Keratinocyte (primary cell): Measurements from ENCODE around the gene RIN3. TPM values are rescaled to one million over a fixed set of nuclear protein-coding genes. Genes with fewer than 3 reads are reported as not detected.

Experiments
- DNase-seq: peaks from one replicate; pipeline ENCODE4 v3.0.0-alpha.2; 2011; ENCODE audit warnings: low read depth, missing footprints, low spot score
- FAIRE-seq: peaks from 2 replicates; lab custom pipeline; 2011; peaks lifted over from hg19 to GRCh38; lab: Jason Lieb, UNC
- H2AFZ ChIP-seq: 2 replicates; pipeline ENCODE4 v1.6.0; 2012; ENCODE audit warnings: low read length, control low read depth, inconsistent platforms; ENCODE audit not compliant: control insufficient read depth
- H3K27ac ChIP-seq: 2 replicates; pipeline ENCODE4 v1.5.1; 2011; ENCODE audit warnings: low read length; ENCODE audit not compliant: control insufficient read depth, insufficient read depth
- H3K27me3 ChIP-seq: 3 replicates; pipeline ENCODE4 v1.6.0; 2011; ENCODE audit warnings: low read length; ENCODE audit not compliant: control insufficient read depth, insufficient read depth; ENCODE audit errors: extremely low read depth
- H3K36me3 ChIP-seq, 2 experiments: 2 replicates in 1 of 2; 3 replicates in 1 of 2; pipeline ENCODE4 v1.5.1; 2011; ENCODE audit warnings: low read length in 2 of 2, mild to moderate bottlenecking in 1 of 2; ENCODE audit not compliant: control insufficient read depth in 2 of 2, insufficient read depth in 2 of 2; ENCODE audit errors: extremely low read depth in 1 of 2
- H3K4me1 ChIP-seq: 3 replicates; pipeline ENCODE4 v1.5.1; 2011; ENCODE audit warnings: low read length; ENCODE audit not compliant: control insufficient read depth, insufficient read depth; ENCODE audit errors: extremely low read depth
- H3K4me2 ChIP-seq: 3 replicates; pipeline ENCODE4 v1.6.0; 2011; ENCODE audit warnings: low read depth, low read length; ENCODE audit not compliant: control insufficient read depth, insufficient read depth; ENCODE audit errors: extremely low read depth
- H3K4me3 ChIP-seq, 3 experiments: fragments of 200-600 bp in 1 of 3; sonication (generic) in 1 of 3; 2 replicates in 2 of 3; 3 replicates in 1 of 3; pipeline ENCODE4 v1.5.1; 2011 to 2016; ENCODE audit warnings: low read length in 3 of 3, mild to moderate bottlenecking in 3 of 3, control low read depth in 2 of 3, inconsistent platforms in 1 of 3, low read depth in 1 of 3, mixed read lengths in 1 of 3, mixed run types in 1 of 3, moderate library complexity in 1 of 3; ENCODE audit not compliant: control insufficient read depth in 2 of 3, insufficient read depth in 2 of 3; ENCODE audit errors: extremely low read depth in 1 of 3
- H3K79me2 ChIP-seq: 2 replicates; pipeline ENCODE4 v1.6.0; 2012; ENCODE audit warnings: low read length; ENCODE audit not compliant: control insufficient read depth, insufficient read depth
- H3K9ac ChIP-seq: 3 replicates; pipeline ENCODE4 v1.6.0; 2011; ENCODE audit warnings: low read length; ENCODE audit not compliant: control insufficient read depth, insufficient read depth; ENCODE audit errors: extremely low read depth
- H3K9me1 ChIP-seq: 3 replicates; pipeline ENCODE4 v1.6.0; 2011; ENCODE audit warnings: low read length; ENCODE audit not compliant: control insufficient read depth, insufficient read depth; ENCODE audit errors: extremely low read depth
- H3K9me3 ChIP-seq: 2 replicates; pipeline ENCODE4 v1.5.1; 2012; ENCODE audit warnings: low read depth, low read length; ENCODE audit not compliant: control insufficient read depth
- H4K20me1 ChIP-seq: 3 replicates; pipeline ENCODE4 v1.6.0; 2011; ENCODE audit warnings: low read length; ENCODE audit not compliant: control insufficient read depth, insufficient read depth; ENCODE audit errors: extremely low read depth
- EZH2 ChIP-seq: IDR thresholded peaks from one replicate; pipeline ENCODE4 v1.6.1; 2012; ENCODE audit warnings: inconsistent platforms, mild to moderate bottlenecking, low read length, moderate library complexity
- dilution Hi-C: fragments of 300-500 bp; cut with MboI; formaldehyde crosslinking; loops from one replicate; pipeline ENCODE4 v1.7.0; 2020; ENCODE audit warnings: low sequenced_read_pairs; ENCODE audit not compliant: extremely low pct_ligation_motif_present
- polyA plus RNA-seq, 5 experiments: library from polyadenylated mRNA; depleted of rRNA in 3 of 5; stranded (reverse) in 3 of 5; stranded (forward) in 1 of 5; unstranded in 1 of 5; fragments of >200 nt; gene quantifications; 1 replicate in 1 of 5; 2 replicates in 3 of 5; 3 replicates in 1 of 5; pipeline versions ENCODE4 v1.2.1 to v1.2.3, GENCODE V29; 2011 to 2012; ENCODE audit warnings: missing spikeins in 2 of 5, low read depth in 1 of 5, low replicate concordance in 1 of 5
- TF ChIP-seq, protein P1 (sequence below), 3 experiments: IDR thresholded peaks in 1 of 3; conservative IDR thresholded peaks in 1 of 3; optimal IDR thresholded peaks in 1 of 3; 2 replicates in 2 of 3; 3 replicates in 1 of 3; pipeline versions ENCODE3 to v1.5.1; 2011; ENCODE audit warnings: low read length in 3 of 3, mild to moderate bottlenecking in 3 of 3, moderate library complexity in 2 of 3, control low read depth in 1 of 3, inconsistent platforms in 1 of 3; ENCODE audit not compliant: insufficient read depth in 2 of 3; ENCODE audit errors: extremely low read depth in 1 of 3

The RIN3 gene
- polyA plus RNA-seq, 1 donor (not counting 4 experiments of a cell fraction or from before 2014, with no cell fraction given), result 1.2 TPM

DNA sequence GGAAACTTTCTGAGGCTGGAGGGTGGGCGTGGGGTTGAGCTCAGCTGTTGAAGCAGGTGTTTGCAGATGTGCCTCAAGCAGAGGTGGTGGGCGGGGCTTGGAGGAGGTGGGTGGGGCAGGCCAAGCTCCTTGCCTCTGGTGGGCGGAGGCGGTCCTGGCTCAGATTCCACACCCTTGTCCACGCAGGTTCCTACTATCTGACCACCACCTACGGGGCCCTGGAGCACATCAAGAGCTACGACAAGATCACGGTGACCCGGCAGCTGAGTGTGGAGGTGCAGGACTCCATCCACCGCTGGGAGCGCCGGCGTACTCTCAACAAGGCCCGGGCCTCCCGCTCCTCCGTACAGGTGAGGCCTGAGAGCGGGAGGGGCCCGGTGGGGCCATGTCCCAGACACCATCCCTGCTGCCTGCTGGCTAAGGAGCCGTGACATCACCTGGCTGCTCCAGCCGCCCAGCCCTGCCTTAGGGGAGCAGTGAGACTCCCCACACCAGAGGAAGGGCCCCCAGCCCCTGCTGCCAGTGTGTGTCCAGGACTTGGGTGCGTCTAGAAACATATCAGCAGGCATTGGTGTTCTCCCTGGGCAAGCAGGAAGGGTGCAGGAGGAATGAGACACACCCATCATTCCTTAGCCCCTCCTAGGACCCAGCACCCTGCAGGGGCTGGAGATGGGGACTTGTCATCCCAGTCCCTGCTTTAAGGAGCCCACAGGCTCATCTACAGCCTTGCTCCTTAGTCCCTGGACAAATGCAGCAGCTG, 171.4 kb downstream of the RIN3 start:
- FAIRE-seq (no peak), DNase-seq (no peak)
- Histone ChIP-seq H3K79me2 (no peaks in the 10 kb centered on the region), H3K36me3 (no peaks in the 10 kb centered on the region), H3K4me1 (peaks cover 10% of the 10 kb centered on the region), H2AFZ (no peak overlapping the region), H3K9me1 (no peaks in the 10 kb centered on the region), H3K9me3 (no peaks in the 10 kb centered on the region), H4K20me1 (no peaks in the 10 kb centered on the region), H3K27me3 (peaks cover 7% of the 10 kb centered on the region), H3K27ac (no peak overlapping the region), H3K4me2 (no peak overlapping the region), H3K4me3 (no peak overlapping the region), H3K9ac (no peak overlapping the region)
- dilution Hi-C loops, result no loop called here
- TF ChIP-seq, protein P1, sequence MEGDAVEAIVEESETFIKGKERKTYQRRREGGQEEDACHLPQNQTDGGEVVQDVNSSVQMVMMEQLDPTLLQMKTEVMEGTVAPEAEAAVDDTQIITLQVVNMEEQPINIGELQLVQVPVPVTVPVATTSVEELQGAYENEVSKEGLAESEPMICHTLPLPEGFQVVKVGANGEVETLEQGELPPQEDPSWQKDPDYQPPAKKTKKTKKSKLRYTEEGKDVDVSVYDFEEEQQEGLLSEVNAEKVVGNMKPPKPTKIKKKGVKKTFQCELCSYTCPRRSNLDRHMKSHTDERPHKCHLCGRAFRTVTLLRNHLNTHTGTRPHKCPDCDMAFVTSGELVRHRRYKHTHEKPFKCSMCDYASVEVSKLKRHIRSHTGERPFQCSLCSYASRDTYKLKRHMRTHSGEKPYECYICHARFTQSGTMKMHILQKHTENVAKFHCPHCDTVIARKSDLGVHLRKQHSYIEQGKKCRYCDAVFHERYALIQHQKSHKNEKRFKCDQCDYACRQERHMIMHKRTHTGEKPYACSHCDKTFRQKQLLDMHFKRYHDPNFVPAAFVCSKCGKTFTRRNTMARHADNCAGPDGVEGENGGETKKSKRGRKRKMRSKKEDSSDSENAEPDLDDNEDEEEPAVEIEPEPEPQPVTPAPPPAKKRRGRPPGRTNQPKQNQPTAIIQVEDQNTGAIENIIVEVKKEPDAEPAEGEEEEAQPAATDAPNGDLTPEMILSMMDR (optimal IDR thresholded peaks at IDR 0.05 in 1 of 3, IDR thresholded peaks at IDR 0.05 in 1 of 3, conservative IDR thresholded peaks at IDR 0.05 in 1 of 3; ENCODE audit: extremely low read depth in 1 of 3, insufficient read depth in 2 of 3, low read length in 3 of 3), result no peak
- no peak for TF ChIP-seq EZH2

DNA sequence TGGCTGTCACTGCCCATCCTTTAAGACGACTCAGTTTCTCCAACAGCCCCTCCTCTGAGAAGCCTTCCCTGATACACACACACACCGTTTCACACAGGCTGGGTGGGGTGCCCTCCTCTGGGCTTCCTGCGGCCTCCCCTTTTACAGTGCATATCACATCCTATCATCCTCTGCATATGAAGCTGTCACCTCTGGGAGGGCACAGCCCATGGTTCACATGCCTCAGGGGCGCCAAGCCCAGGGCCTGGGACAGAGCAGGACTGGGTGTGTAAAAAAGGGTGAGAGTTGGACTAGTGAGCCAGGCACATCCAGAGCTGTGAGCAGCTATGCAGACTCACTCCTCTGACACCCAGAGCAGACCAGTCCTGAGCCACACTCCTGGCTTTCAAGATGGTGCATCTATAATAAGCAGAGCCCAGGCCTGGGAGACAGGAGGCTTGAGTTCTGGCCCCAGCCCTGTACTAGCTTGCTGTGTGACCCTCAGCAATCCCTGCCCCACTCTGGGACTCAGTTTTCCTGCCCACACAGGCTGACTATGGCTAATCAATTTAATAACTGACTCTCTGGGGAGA, 172.3 kb downstream of the RIN3 start:
- H3K27me3 ChIP-seq, result peaks cover 7% of the 10 kb centered on the region
- DNase-seq (no peak), FAIRE-seq (no peak)
- H3K27ac ChIP-seq, result no peak overlapping the region
- H3K4me1 ChIP-seq, result peaks cover 10% of the 10 kb centered on the region
- no peaks in the 10 kb centered on the region for H3K9me3 ChIP-seq
- H3K9ac ChIP-seq, result no peak overlapping the region
- no peak overlapping the region for H2AFZ ChIP-seq
- dilution Hi-C loops, result no loop called here
- no peak overlapping the region for H3K4me3 ChIP-seq
- H3K9me1 ChIP-seq, result no peaks in the 10 kb centered on the region
- H3K36me3 ChIP-seq, result no peaks in the 10 kb centered on the region
- H3K4me2 ChIP-seq, result no peak overlapping the region
- TF ChIP-seq, protein P1 (optimal IDR thresholded peaks at IDR 0.05 in 1 of 3, IDR thresholded peaks at IDR 0.05 in 1 of 3, conservative IDR thresholded peaks at IDR 0.05 in 1 of 3; ENCODE audit: extremely low read depth in 1 of 3, insufficient read depth in 2 of 3, low read length in 3 of 3), result no peak
- TF ChIP-seq EZH2, result no peak
- H4K20me1 ChIP-seq, result no peaks in the 10 kb centered on the region
- no peaks in the 10 kb centered on the region for H3K79me2 ChIP-seq
